ENCODE measurements around the gene KLHL15.
"Not testable (repeated sequence)": the region's sequence is repeated elsewhere in the genome, so short reads cannot be mapped to it uniquely, and the experiment has no call there.

The KLHL15 gene

GRCh38 chrX:23981711-23982110, 45.3 kb downstream of the KLHL15 start:
- H3K9me3 ChIP-seq (ENCODE audit: low read length): no peaks in the 10 kb centered on the region
- H3K36me3 ChIP-seq (ENCODE audit: insufficient read depth, low read length): no peaks in the 10 kb centered on the region

GRCh38 chrX:23981222-23981621, 45.8 kb downstream of the KLHL15 start:
- no peaks in the 10 kb centered on the region for H3K36me3 ChIP-seq (ENCODE audit: insufficient read depth, low read length)
- H3K4me3 ChIP-seq (ENCODE audit: low read depth in 1 of 2, low read length in 2 of 2): no peak overlapping the region
- H3K27ac ChIP-seq (ENCODE audit: low read depth, low read length): no peak overlapping the region
- H3K27me3 ChIP-seq (ENCODE audit: control insufficient read depth in 1 of 2, insufficient read depth in 2 of 2, low read length in 2 of 2): no peaks in the 10 kb centered on the region
- no peaks in the 10 kb centered on the region for H3K9me3 ChIP-seq (ENCODE audit: low read length)
- H3K4me1 ChIP-seq (ENCODE audit: insufficient read depth, low read length): no peaks in the 10 kb centered on the region
- H3K9ac ChIP-seq (ENCODE audit: low read length): no peak overlapping the region

More at GRCh38 chrX:23981711-23982110, 45.3 kb downstream of the KLHL15 start:
- no peak overlapping the region for H3K4me3 ChIP-seq (ENCODE audit: low read depth in 1 of 2, low read length in 2 of 2)
- no peak overlapping the region for H3K27ac ChIP-seq (ENCODE audit: low read depth, low read length)
- no peaks in the 10 kb centered on the region for H3K27me3 ChIP-seq (ENCODE audit: control insufficient read depth in 1 of 2, insufficient read depth in 2 of 2, low read length in 2 of 2)
- no peaks in the 10 kb centered on the region for H3K4me1 ChIP-seq (ENCODE audit: insufficient read depth, low read length)
- no peak overlapping the region for H3K9ac ChIP-seq (ENCODE audit: low read length)

GRCh38 chrX:23980011-23980441, 47.0 kb downstream of the KLHL15 start:
- Histone ChIP-seq H3K9ac (ENCODE audit: low read length) (no peak overlapping the region), H3K4me1 (ENCODE audit: insufficient read depth, low read length) (no peaks in the 10 kb centered on the region), H3K9me3 (ENCODE audit: low read length) (no peaks in the 10 kb centered on the region), H3K27ac (ENCODE audit: low read depth, low read length) (no peak overlapping the region), H3K36me3 (ENCODE audit: insufficient read depth, low read length) (no peaks in the 10 kb centered on the region), H3K4me3 (ENCODE audit: low read depth in 1 of 2, low read length in 2 of 2) (no peak overlapping the region), H3K27me3 (ENCODE audit: control insufficient read depth in 1 of 2, insufficient read depth in 2 of 2, low read length in 2 of 2) (no peaks in the 10 kb centered on the region)

GRCh38 chrX:23978491-23978890, 48.5 kb downstream of the KLHL15 start:
- no peak overlapping the region for H3K4me3 ChIP-seq (ENCODE audit: low read depth in 1 of 2, low read length in 2 of 2)

GRCh38 chrX:23965630-23966029, 61.4 kb downstream of the KLHL15 start:
- not testable (repeated sequence) for H3K9ac ChIP-seq (ENCODE audit: low read length); H3K4me1 ChIP-seq (ENCODE audit: insufficient read depth, low read length); H3K4me3 ChIP-seq (ENCODE audit: low read depth in 1 of 2, low read length in 2 of 2); H3K27ac ChIP-seq (ENCODE audit: low read depth, low read length); H3K9me3 ChIP-seq (ENCODE audit: low read length); H3K36me3 ChIP-seq (ENCODE audit: insufficient read depth, low read length); H3K27me3 ChIP-seq (ENCODE audit: control insufficient read depth in 1 of 2, insufficient read depth in 2 of 2, low read length in 2 of 2)

More at GRCh38 chrX:23978491-23978890, 48.5 kb downstream of the KLHL15 start:
- H3K9ac ChIP-seq (ENCODE audit: low read length): no peak overlapping the region
- no peak overlapping the region for H3K27ac ChIP-seq (ENCODE audit: low read depth, low read length)
- H3K9me3 ChIP-seq (ENCODE audit: low read length): no peaks in the 10 kb centered on the region
- H3K36me3 ChIP-seq (ENCODE audit: insufficient read depth, low read length): no peaks in the 10 kb centered on the region
- H3K27me3 ChIP-seq (ENCODE audit: control insufficient read depth in 1 of 2, insufficient read depth in 2 of 2, low read length in 2 of 2): no peaks in the 10 kb centered on the region
- H3K4me1 ChIP-seq (ENCODE audit: insufficient read depth, low read length): no peaks in the 10 kb centered on the region

- Histone ChIP-seq H3K27me3 (ENCODE audit: control insufficient read depth in 1 of 2, insufficient read depth in 2 of 2, low read length in 2 of 2) (peaks cover 0 to 3% of the 10 kb centered on the region in 2 donors), H3K4me1 (ENCODE audit: insufficient read depth, low read length) (no peaks in the 10 kb centered on the region), H3K27ac (ENCODE audit: low read depth, low read length) (no peak overlapping the region), H3K36me3 (ENCODE audit: insufficient read depth, low read length) (no peaks in the 10 kb centered on the region), H3K9ac (ENCODE audit: low read length) (no peak overlapping the region), H3K9me3 (ENCODE audit: low read length) (no peaks in the 10 kb centered on the region), H3K4me3 (ENCODE audit: low read depth in 1 of 2, low read length in 2 of 2) (no peak overlapping the region)
Measured at GRCh38 chrX:23964191-23964590, 62.8 kb downstream of the KLHL15 start.

- Histone ChIP-seq H3K9ac (ENCODE audit: low read length) (no peak overlapping the region), H3K27me3 (ENCODE audit: control insufficient read depth in 1 of 2, insufficient read depth in 2 of 2, low read length in 2 of 2) (peaks cover 0 to 3% of the 10 kb centered on the region in 2 donors), H3K36me3 (ENCODE audit: insufficient read depth, low read length) (no peaks in the 10 kb centered on the region), H3K4me3 (ENCODE audit: low read depth in 1 of 2, low read length in 2 of 2) (no peak overlapping the region), H3K27ac (ENCODE audit: low read depth, low read length) (no peak overlapping the region), H3K4me1 (ENCODE audit: insufficient read depth, low read length) (no peaks in the 10 kb centered on the region), H3K9me3 (ENCODE audit: low read length) (no peaks in the 10 kb centered on the region)
Measured at GRCh38 chrX:23959781-23960180, 67.2 kb downstream of the KLHL15 start.

GRCh38 chrX:23954396-23954795, 72.6 kb downstream of the KLHL15 start:
- H3K27me3 ChIP-seq (ENCODE audit: control insufficient read depth in 1 of 2, insufficient read depth in 2 of 2, low read length in 2 of 2): no peaks in the 10 kb centered on the region
- H3K4me1 ChIP-seq (ENCODE audit: insufficient read depth, low read length): no peaks in the 10 kb centered on the region
- H3K4me3 ChIP-seq (ENCODE audit: low read depth in 1 of 2, low read length in 2 of 2): no peak overlapping the region
- H3K9ac ChIP-seq (ENCODE audit: low read length): no peak overlapping the region
- no peaks in the 10 kb centered on the region for H3K36me3 ChIP-seq (ENCODE audit: insufficient read depth, low read length)
- H3K9me3 ChIP-seq (ENCODE audit: low read length): no peaks in the 10 kb centered on the region
- no peak overlapping the region for H3K27ac ChIP-seq (ENCODE audit: low read depth, low read length)

GRCh38 chrX:23953908-23954269, 73.1 kb downstream of the KLHL15 start:
- H3K9ac ChIP-seq (ENCODE audit: low read length): no peak overlapping the region
- no peak overlapping the region for H3K27ac ChIP-seq (ENCODE audit: low read depth, low read length)
- H3K9me3 ChIP-seq (ENCODE audit: low read length): no peaks in the 10 kb centered on the region
- H3K4me3 ChIP-seq (ENCODE audit: low read depth in 1 of 2, low read length in 2 of 2): no peak overlapping the region
- no peaks in the 10 kb centered on the region for H3K4me1 ChIP-seq (ENCODE audit: insufficient read depth, low read length)
- no peaks in the 10 kb centered on the region for H3K36me3 ChIP-seq (ENCODE audit: insufficient read depth, low read length)
- H3K27me3 ChIP-seq (ENCODE audit: control insufficient read depth in 1 of 2, insufficient read depth in 2 of 2, low read length in 2 of 2): no peaks in the 10 kb centered on the region

- H3K9ac ChIP-seq (ENCODE audit: low read length): no peak overlapping the region
- no peaks in the 10 kb centered on the region for H3K27me3 ChIP-seq (ENCODE audit: control insufficient read depth in 1 of 2, insufficient read depth in 2 of 2, low read length in 2 of 2)
- no peak overlapping the region for H3K4me3 ChIP-seq (ENCODE audit: low read depth in 1 of 2, low read length in 2 of 2)
- no peaks in the 10 kb centered on the region for H3K36me3 ChIP-seq (ENCODE audit: insufficient read depth, low read length)
- no peaks in the 10 kb centered on the region for H3K4me1 ChIP-seq (ENCODE audit: insufficient read depth, low read length)
- H3K9me3 ChIP-seq (ENCODE audit: low read length): no peaks in the 10 kb centered on the region
- H3K27ac ChIP-seq (ENCODE audit: low read depth, low read length): no peak overlapping the region
Measured at GRCh38 chrX:23952984-23953907, 73.7 kb downstream of the KLHL15 start.

GRCh38 chrX:23952391-23952790, 74.6 kb downstream of the KLHL15 start:
- no peak overlapping the region for H3K4me3 ChIP-seq (ENCODE audit: low read depth in 1 of 2, low read length in 2 of 2)
- no peak overlapping the region for H3K27ac ChIP-seq (ENCODE audit: low read depth, low read length)
- no peaks in the 10 kb centered on the region for H3K36me3 ChIP-seq (ENCODE audit: insufficient read depth, low read length)
- H3K4me1 ChIP-seq (ENCODE audit: insufficient read depth, low read length): no peaks in the 10 kb centered on the region
- no peaks in the 10 kb centered on the region for H3K27me3 ChIP-seq (ENCODE audit: control insufficient read depth in 1 of 2, insufficient read depth in 2 of 2, low read length in 2 of 2)
- no peaks in the 10 kb centered on the region for H3K9me3 ChIP-seq (ENCODE audit: low read length)
- H3K9ac ChIP-seq (ENCODE audit: low read length): no peak overlapping the region

- H3K4me1 ChIP-seq (ENCODE audit: insufficient read depth, low read length): no peaks in the 10 kb centered on the region
- no peak overlapping the region for H3K4me3 ChIP-seq (ENCODE audit: low read depth in 1 of 2, low read length in 2 of 2)
- H3K27me3 ChIP-seq (ENCODE audit: control insufficient read depth in 1 of 2, insufficient read depth in 2 of 2, low read length in 2 of 2): no peaks in the 10 kb centered on the region
- no peaks in the 10 kb centered on the region for H3K36me3 ChIP-seq (ENCODE audit: insufficient read depth, low read length)
- no peak overlapping the region for H3K9ac ChIP-seq (ENCODE audit: low read length)
- H3K27ac ChIP-seq (ENCODE audit: low read depth, low read length): no peak overlapping the region
- no peaks in the 10 kb centered on the region for H3K9me3 ChIP-seq (ENCODE audit: low read length)
Measured at GRCh38 chrX:23945206-23945605, 81.8 kb downstream of the KLHL15 start.

All from muscle layer of colon (tissue), 2 donors.